GM12878 (cell line): ENCODE results near the gene LPIN2. TPM values are rescaled to one million over a fixed set of nuclear protein-coding genes. Genes with fewer than 3 reads are reported as not detected.

ENCODE experiments used
- ATAC-seq: fragments of 200-7000 bp; cut with Tn5 transposase; 3 replicates; pipeline ENCODE4 v1.9.1; 2020; ENCODE audit warnings: mild to moderate bottlenecking, moderate library complexity
- BruUV-seq: library from RNA; stranded (reverse); fragments of 400-500 nt; replicated peaks from 2 replicates; lab custom pipeline; 2021; lab: Mats Ljungman, UMichigan
- CTCF ChIA-PET: fragments of 300-600 bp; sonication (Branson Sonifier 250); formaldehyde crosslinking; extraction: SDS; loops from one replicate; lab custom pipeline; 2021; ENCODE audit warnings: inconsistent platforms; lab: Yijun Ruan, JAX
- POLR2A ChIA-PET: fragments of 350-600 bp; formaldehyde crosslinking; extraction: SDS; loops from one replicate; lab custom pipeline; 2021; ENCODE audit warnings: inconsistent platforms; lab: Charles Lee
- RAD21 ChIA-PET: fragments of 300-600 bp; sonication (Branson Sonifier 250); formaldehyde crosslinking; loops from one replicate; lab custom pipeline; 2023; ENCODE audit warnings: antibody characterized with exemption; ENCODE audit not compliant: unreplicated experiment; lab: Charles Lee
- SMC1A ChIA-PET: fragments of 300-600 bp; sonication (Branson Sonifier 250); formaldehyde crosslinking; loops from one replicate; lab custom pipeline; 2023; ENCODE audit not compliant: unreplicated experiment, uncharacterized antibody; lab: Charles Lee
- DNase-seq: peaks from one replicate; pipeline ENCODE4 v3.0.0-alpha.2; 2011; ENCODE audit warnings: low read depth, low spot score
- FAIRE-seq: peaks from 3 replicates; lab custom pipeline; 2011; peaks lifted over from hg19 to GRCh38; lab: Jason Lieb, UNC
- H2AFZ ChIP-seq: 2 replicates; pipeline ENCODE4 v1.6.0; 2011; ENCODE audit warnings: low read depth, low read length, control low read depth; ENCODE audit not compliant: control insufficient read depth
- H3K27ac ChIP-seq: 2 replicates; pipeline ENCODE4 v1.5.1; 2011; ENCODE audit warnings: control low read depth; ENCODE audit not compliant: control insufficient read depth, insufficient read depth
- H3K27me3 ChIP-seq, 2 experiments: replicated peaks in 1 of 2; 2 replicates each; pipeline versions ENCODE4 v1.6.0 to v1.6.1; 2011; ENCODE audit warnings: low read length in 1 of 2; ENCODE audit not compliant: control insufficient read depth in 2 of 2, insufficient read depth in 2 of 2
- H3K36me3 ChIP-seq, 2 experiments: 2 replicates each; pipeline ENCODE4 v1.5.1; 2011; ENCODE audit warnings: low read length in 1 of 2; ENCODE audit not compliant: control insufficient read depth in 2 of 2, insufficient read depth in 2 of 2
- H3K4me1 ChIP-seq: 2 replicates; pipeline ENCODE4 v1.6.1; 2011; ENCODE audit warnings: mild to moderate bottlenecking, low read length, moderate library complexity, mixed read lengths; ENCODE audit not compliant: control insufficient read depth, insufficient read depth
- H3K4me2 ChIP-seq: 2 replicates; pipeline ENCODE4 v1.6.0; 2011; ENCODE audit warnings: control low read depth; ENCODE audit not compliant: control insufficient read depth, insufficient read depth
- H3K4me3 ChIP-seq: fragments of 200-600 bp; sonication (generic); 2 replicates; pipeline ENCODE4 v1.5.1; 2016
- H3K79me2 ChIP-seq: 2 replicates; pipeline ENCODE4 v1.6.0; 2011; ENCODE audit warnings: low read length; ENCODE audit not compliant: control insufficient read depth, insufficient read depth
- H3K9ac ChIP-seq: 2 replicates; pipeline ENCODE4 v1.8.0; 2011; ENCODE audit warnings: low read length, control low read depth, mixed read lengths; ENCODE audit not compliant: control insufficient read depth, insufficient read depth
- H3K9me3 ChIP-seq: replicated peaks from 3 replicates; pipeline ENCODE4 v1.5.1; 2011; ENCODE audit warnings: mild to moderate bottlenecking, low read length; ENCODE audit not compliant: control insufficient read depth, insufficient read depth
- H4K20me1 ChIP-seq: 2 replicates; pipeline ENCODE4 v1.6.0; 2011; ENCODE audit not compliant: control insufficient read depth, insufficient read depth
- BACH1 ChIP-seq: fragments of 450-650 bp; IDR thresholded peaks from 2 replicates; pipeline ENCODE4 v1.6.1; 2017; ENCODE audit warnings: mild to moderate bottlenecking, borderline replicate concordance
- CEBPB ChIP-seq, 2 experiments: fragments of 150-350 bp in 1 of 2; IDR thresholded peaks; 2 replicates each; pipeline ENCODE4 v1.6.1; 2012 to 2014; ENCODE audit warnings: low read depth in 2 of 2, low read length in 2 of 2, borderline replicate concordance in 1 of 2, inconsistent platforms in 1 of 2
- GABPA ChIP-seq: IDR thresholded peaks from 2 replicates; pipeline ENCODE4 v1.6.1; 2014; ENCODE audit warnings: antibody characterized with exemption, low read depth, mild to moderate bottlenecking, inconsistent platforms
- POU2F2 ChIP-seq: IDR thresholded peaks from 3 replicates; pipeline ENCODE4 v1.6.1; 2011; ENCODE audit warnings: low read depth, mild to moderate bottlenecking, low read length, borderline replicate concordance
- SKIL ChIP-seq: fragments of 450-650 bp; IDR thresholded peaks from 2 replicates; pipeline ENCODE4 v1.6.1; 2017; ENCODE audit warnings: mild to moderate bottlenecking, low read depth, inconsistent platforms; ENCODE audit not compliant: poor library complexity, severe bottlenecking
- TBL1XR1 ChIP-seq: IDR thresholded peaks from 2 replicates; pipeline ENCODE4 v1.6.1; 2012; ENCODE audit warnings: low read depth, low read length, improper control_type of control experiment
- WRNIP1 ChIP-seq: IDR thresholded peaks from 2 replicates; pipeline ENCODE4 v1.6.1; 2011; ENCODE audit warnings: low read depth, low read length, improper control_type of control experiment, borderline replicate concordance
- WGBS: methylation state at CpG from one replicate; pipeline ENCODE4 v1.1.6; 2016; ENCODE audit warnings: low lambda C conversion rate; ENCODE audit not compliant: insufficient replicate concordance, insufficient coverage; ENCODE audit errors: missing lambda C conversion rate; 5-methylcytosine and 5-hydroxymethylcytosine counted together
- in situ Hi-C: fragments of 300-500 bp; cut with MboI; formaldehyde crosslinking; loops from 9 replicates; pipeline ENCODE4 v1.14.3; 2018; ENCODE audit warnings: mixed read lengths
- intact Hi-C: fragments of 100-400 bp; cut with micrococcal nuclease; formaldehyde crosslinking; loops from one replicate; pipeline ENCODE4 v1.14.2; 2022; ENCODE audit not compliant: unreplicated experiment
- polyA plus RNA-seq, 11 experiments: library from polyadenylated mRNA; depleted of rRNA in 4 of 11; unstranded in 6 of 11; stranded (reverse) in 5 of 11; fragments of >200 nt; fragmentation: Nextera tagmentation in 4 of 11; fragmentation: Illumina TruSeq in 1 of 11; extraction: Ambion mirVana in 4 of 11; extraction: Trizol in 1 of 11; gene quantifications; 1 replicate in 1 of 11; 2 replicates in 10 of 11; pipeline versions ENCODE4 v1.2.1 to v1.2.3, GENCODE V29; 2011 to 2016; ENCODE audit warnings: inconsistent platforms in 2 of 11, missing spikeins in 2 of 11, low read depth in 1 of 11
- total RNA-seq, 4 experiments: library from RNA; depleted of rRNA in 3 of 4; stranded (reverse); fragments of >200 nt in 3 of 4; fragmentation: Illumina TruSeq in 1 of 4; extraction: Trizol in 1 of 4; gene quantifications; 2 replicates each; pipeline versions ENCODE4 v1.2.1 to v1.2.3, GENCODE V29; 2013 to 2021
- TF ChIP-seq, protein P1 (sequence below): fragments of 450-650 bp; IDR thresholded peaks from 2 replicates; pipeline ENCODE4 v1.6.1; 2017; ENCODE audit warnings: mild to moderate bottlenecking, moderate library complexity

The LPIN2 gene
- total and polyA plus RNA-seq, 10 of the 15 experiments (the other 5 are each of a cell fraction or from before 2014, with no cell fraction given), result 4.1 to 28.0 (median 15.9) TPM

DNA sequence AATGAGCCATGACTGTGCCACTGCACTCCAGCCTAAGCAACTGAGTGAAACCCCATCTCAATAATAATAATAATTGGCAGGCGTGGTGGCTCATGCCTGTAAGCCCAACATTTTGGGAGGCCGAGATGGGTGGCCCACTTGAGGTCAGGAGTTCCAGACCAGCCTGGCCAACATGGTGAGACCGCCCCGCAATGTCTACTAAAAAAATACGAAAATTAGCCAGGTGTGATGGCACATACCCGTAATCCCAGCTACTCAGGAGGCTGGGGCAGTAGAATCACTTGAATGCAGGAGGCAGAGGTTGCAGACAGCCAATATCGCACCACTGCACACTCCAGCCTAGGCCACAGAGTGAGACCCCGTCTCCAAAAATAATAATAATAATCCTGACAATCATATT, 27.9 kb upstream of the LPIN2 start:
- no peak overlapping the region for H3K4me2 ChIP-seq
- TF ChIP-seq WRNIP1 (no peak), BACH1 (no peak), GABPA (no peak), POU2F2 (no peak), TBL1XR1 (no peak), CEBPB (IDR thresholded peaks at IDR 0.05; ENCODE audit: borderline replicate concordance in 1 of 2, low read depth in 2 of 2, low read length in 2 of 2) (no peak), SKIL (no peak)
- TF ChIP-seq, protein P1, sequence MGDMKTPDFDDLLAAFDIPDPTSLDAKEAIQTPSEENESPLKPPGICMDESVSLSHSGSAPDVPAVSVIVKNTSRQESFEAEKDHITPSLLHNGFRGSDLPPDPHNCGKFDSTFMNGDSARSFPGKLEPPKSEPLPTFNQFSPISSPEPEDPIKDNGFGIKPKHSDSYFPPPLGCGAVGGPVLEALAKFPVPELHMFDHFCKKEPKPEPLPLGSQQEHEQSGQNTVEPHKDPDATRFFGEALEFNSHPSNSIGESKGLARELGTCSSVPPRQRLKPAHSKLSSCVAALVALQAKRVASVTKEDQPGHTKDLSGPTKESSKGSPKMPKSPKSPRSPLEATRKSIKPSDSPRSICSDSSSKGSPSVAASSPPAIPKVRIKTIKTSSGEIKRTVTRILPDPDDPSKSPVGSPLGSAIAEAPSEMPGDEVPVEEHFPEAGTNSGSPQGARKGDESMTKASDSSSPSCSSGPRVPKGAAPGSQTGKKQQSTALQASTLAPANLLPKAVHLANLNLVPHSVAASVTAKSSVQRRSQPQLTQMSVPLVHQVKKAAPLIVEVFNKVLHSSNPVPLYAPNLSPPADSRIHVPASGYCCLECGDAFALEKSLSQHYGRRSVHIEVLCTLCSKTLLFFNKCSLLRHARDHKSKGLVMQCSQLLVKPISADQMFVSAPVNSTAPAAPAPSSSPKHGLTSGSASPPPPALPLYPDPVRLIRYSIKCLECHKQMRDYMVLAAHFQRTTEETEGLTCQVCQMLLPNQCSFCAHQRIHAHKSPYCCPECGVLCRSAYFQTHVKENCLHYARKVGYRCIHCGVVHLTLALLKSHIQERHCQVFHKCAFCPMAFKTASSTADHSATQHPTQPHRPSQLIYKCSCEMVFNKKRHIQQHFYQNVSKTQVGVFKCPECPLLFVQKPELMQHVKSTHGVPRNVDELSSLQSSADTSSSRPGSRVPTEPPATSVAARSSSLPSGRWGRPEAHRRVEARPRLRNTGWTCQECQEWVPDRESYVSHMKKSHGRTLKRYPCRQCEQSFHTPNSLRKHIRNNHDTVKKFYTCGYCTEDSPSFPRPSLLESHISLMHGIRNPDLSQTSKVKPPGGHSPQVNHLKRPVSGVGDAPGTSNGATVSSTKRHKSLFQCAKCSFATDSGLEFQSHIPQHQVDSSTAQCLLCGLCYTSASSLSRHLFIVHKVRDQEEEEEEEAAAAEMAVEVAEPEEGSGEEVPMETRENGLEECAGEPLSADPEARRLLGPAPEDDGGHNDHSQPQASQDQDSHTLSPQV, result no peak
- TF ChIP-seq, all 136 proteins: peak for 0
- no peak overlapping the region for H3K4me3 ChIP-seq
- RAD21 ChIA-PET, result no interaction called here
- POLR2A ChIA-PET, result no interaction called here
- WGBS, result 84% methylated on average over 8 of the region's 8 CpGs
- H3K9ac ChIP-seq, result no peak overlapping the region
- H3K9me3 ChIP-seq, result no peaks in the 10 kb centered on the region
- no peak overlapping the region for H3K27ac ChIP-seq
- in situ Hi-C loops, result no loop called here
- intact Hi-C loops, result no loop called here
- CTCF ChIA-PET, result interaction anchor here (1.3 to 1.7 kb wide), 2 partner anchors 21 to 22 kb away, joined by 4 read pairs; no protein-coding TSS in a partner anchor
- no peaks in the 10 kb centered on the region for H3K36me3 ChIP-seq
- H3K4me1 ChIP-seq, result peaks cover 17% of the 10 kb centered on the region
- no peaks in the 10 kb centered on the region for H3K27me3 ChIP-seq
- no TSS peak for BruUV-seq
- no peaks in the 10 kb centered on the region for H4K20me1 ChIP-seq
- no peaks in the 10 kb centered on the region for H3K79me2 ChIP-seq
- no peak for ATAC-seq
- no peak overlapping the region for H2AFZ ChIP-seq
- SMC1A ChIA-PET, result interaction anchor here (0.7 kb wide), 1 partner anchor 19 kb away, joined by 3 read pairs; no protein-coding TSS in a partner anchor
- FAIRE-seq, result no peak
- DNase-seq, result no peak
